OCI-LY7 (cell line): ENCODE measurements around the gene IRF7.

Experiments used
- CTCF ChIP-seq: fragments of 200-600 bp; sonication (generic); conservative IDR thresholded peaks from 2 replicates; pipeline ENCODE4 v1.5.1; 2014; ENCODE audit warnings: mild to moderate bottlenecking, antibody characterized with exemption, low read length, moderate library complexity, mixed read lengths
- EZH2phosphoT487 ChIP-seq: fragments of 200-600 bp; sonication (generic); IDR thresholded peaks from 2 replicates; pipeline ENCODE4 v1.6.1; 2018; ENCODE audit warnings: low read depth, borderline replicate concordance, mild to moderate bottlenecking, mixed run types, antibody characterized with exemption, low read length, moderate library complexity, mixed read lengths

- no peak for TF ChIP-seq CTCF
- no peak for TF ChIP-seq EZH2phosphoT487
Measured at GRCh38 chr11:643366-643765, 27.6 kb upstream of the IRF7 start.
